CD4-positive, CD25-positive, alpha-beta regulatory T cell (primary cell): Measurements from ENCODE around the gene TESPA1. TPM values are rescaled to one million over a fixed set of nuclear protein-coding genes. Genes with fewer than 3 reads are reported as not detected.

Source experiments
- ATAC-seq, 2 donors: fragments of 150-1000 bp; cut with Tn5 transposase; one replicate each; pipeline ENCODE4 v1.10.0; 2021; ENCODE audit warnings: low read depth in 2 of 2, moderate number of reproducible peaks in 2 of 2, moderate library complexity in 1 of 2
- DNase-seq, 3 donors: peaks; one replicate each; pipeline versions ENCODE4 v3.0.0 to v3.0.0-alpha.2; 2012 to 2022; ENCODE audit warnings: mixed read lengths in 1 of 3
- H3K27ac ChIP-seq: one replicate; pipeline ENCODE4 v1.7.0; 2013; ENCODE audit warnings: mild to moderate bottlenecking, low read length; ENCODE audit not compliant: insufficient read depth, poor library complexity, severe bottlenecking
- H3K27me3 ChIP-seq: one replicate; pipeline ENCODE4 v1.7.0; 2013; ENCODE audit warnings: low read length; ENCODE audit not compliant: control insufficient read depth, insufficient read depth
- H3K36me3 ChIP-seq: one replicate; pipeline ENCODE4 v1.7.0; 2013; ENCODE audit warnings: mild to moderate bottlenecking, low read length, moderate library complexity; ENCODE audit not compliant: control insufficient read depth, insufficient read depth
- H3K4me1 ChIP-seq: 2 replicates; pipeline ENCODE4 v1.7.0; 2013; ENCODE audit warnings: mild to moderate bottlenecking, low read length; ENCODE audit not compliant: insufficient read depth, control insufficient read depth, poor library complexity, severe bottlenecking
- H3K4me3 ChIP-seq: one replicate; pipeline ENCODE4 v1.7.0; 2013; ENCODE audit warnings: low read depth, mild to moderate bottlenecking, low read length, moderate library complexity
- H3K9me3 ChIP-seq, 2 experiments: 1 replicate in 1 of 2; 2 replicates in 1 of 2; pipeline ENCODE4 v1.7.0; 2013; ENCODE audit warnings: low read length in 2 of 2, mild to moderate bottlenecking in 1 of 2, moderate library complexity in 1 of 2; ENCODE audit not compliant: control insufficient read depth in 2 of 2
- H3K27ac Mint-ChIP-seq, 3 donors: one replicate each; pipeline ENCODE4 v1.8.0; 2020 to 2022; ENCODE audit warnings: mild to moderate bottlenecking in 3 of 3, mixed read lengths in 3 of 3, moderate library complexity in 2 of 3
- H3K27me3 Mint-ChIP-seq: one replicate; pipeline ENCODE4 v1.8.0; 2022; ENCODE audit warnings: mild to moderate bottlenecking, mixed read lengths
- H3K36me3 Mint-ChIP-seq: one replicate; pipeline ENCODE4 v1.8.0; 2020; ENCODE audit warnings: mixed read lengths
- H3K4me1 Mint-ChIP-seq, 4 donors: one replicate each; pipeline ENCODE4 v1.8.0; 2020 to 2022; ENCODE audit warnings: mixed read lengths in 4 of 4, mild to moderate bottlenecking in 1 of 4
- H3K4me3 Mint-ChIP-seq, 4 donors: one replicate each; pipeline ENCODE4 v1.8.0; 2020 to 2022; ENCODE audit warnings: mild to moderate bottlenecking in 4 of 4, mixed read lengths in 4 of 4, moderate library complexity in 3 of 4
- H3K9me3 Mint-ChIP-seq, 7 donors: one replicate each; pipeline ENCODE4 v1.8.0; 2020 to 2022; ENCODE audit warnings: mixed read lengths in 7 of 7, mild to moderate bottlenecking in 3 of 7, moderate library complexity in 2 of 7
- polyA plus RNA-seq, 4 donors: library from polyadenylated mRNA; unstranded; fragments of 300-500 nt; fragmentation: Illumina TruSeq; gene quantifications; one replicate each; pipeline ENCODE4 v1.2.3, GENCODE V29; 2021
- total RNA-seq: library from RNA; stranded (reverse); gene quantifications from one replicate; pipeline ENCODE4 v1.2.3, GENCODE V29; 2022

TESPA1 gene, protein sequence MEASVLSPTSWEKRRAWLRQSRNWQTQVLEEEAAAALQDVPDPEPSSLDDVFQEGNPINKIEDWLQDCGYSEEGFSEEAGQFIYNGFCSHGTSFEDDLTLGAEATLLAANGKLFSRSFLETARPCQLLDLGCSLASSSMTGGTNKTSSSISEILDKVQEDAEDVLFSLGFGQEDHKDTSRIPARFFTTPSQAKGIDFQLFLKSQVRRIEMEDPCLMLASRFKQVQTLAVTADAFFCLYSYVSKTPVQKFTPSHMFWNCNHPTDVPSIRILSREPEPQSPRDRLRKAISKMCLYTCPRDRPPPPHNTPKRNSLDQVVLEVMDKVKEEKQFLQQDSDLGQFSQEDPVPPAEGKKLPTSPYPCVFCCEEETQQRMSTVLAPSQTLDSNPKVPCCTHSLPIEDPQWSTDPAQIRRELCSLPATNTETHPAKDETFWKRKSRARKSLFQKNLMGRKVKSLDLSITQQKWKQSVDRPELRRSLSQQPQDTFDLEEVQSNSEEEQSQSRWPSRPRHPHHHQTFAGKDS
- total RNA-seq (93.8 TPM), polyA plus RNA-seq (100 to 1,000 TPM in 2 of 4 donors, 10 to 100 TPM in 2; 78.0 to 121 (median 100) TPM)

DNA sequence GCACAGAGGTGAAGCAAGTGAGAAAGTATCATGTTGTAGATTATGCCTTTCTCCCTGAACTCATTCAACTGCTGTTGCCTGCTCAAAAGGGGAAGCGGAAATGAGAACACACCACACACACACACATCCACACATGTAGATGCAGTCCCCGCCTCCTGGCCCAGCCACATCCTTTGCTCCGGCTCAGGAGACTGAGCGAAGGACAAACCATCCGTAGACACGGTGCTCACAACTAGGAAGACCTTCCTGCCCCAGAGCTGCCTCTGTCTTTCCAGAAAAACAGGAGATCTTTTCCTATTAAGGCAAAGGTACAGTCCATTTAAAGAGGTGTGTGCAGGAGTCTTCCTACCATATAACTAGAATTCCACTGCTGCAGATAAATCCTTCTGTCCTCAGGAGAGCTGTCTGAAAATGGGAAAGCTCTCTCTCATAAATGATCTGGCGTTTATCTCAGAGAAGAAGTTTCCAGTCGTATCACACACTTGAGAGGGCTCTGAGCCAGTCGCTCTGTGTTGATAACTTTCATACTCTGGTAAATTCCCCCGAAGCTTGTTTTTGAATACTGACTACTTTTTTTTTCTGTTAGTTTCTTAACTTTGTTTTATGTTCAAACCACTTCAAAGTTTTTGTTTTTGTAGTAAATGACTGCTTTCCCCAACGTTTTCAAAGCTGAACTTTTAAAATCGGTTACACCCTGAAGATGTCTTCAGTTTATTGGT is at the start of gene TESPA1:
TSS of gene TESPA1 (minus strand) at position 105 of the 719 bp plus-strand sequence. CDS start 10,200 bp downstream, outside the sequence.
- Histone ChIP-seq H3K4me3 (peak within 1 kb of the TSS; percentile 99), H3K36me3 (no peaks in the 10 kb centered on the region), H3K9me3 (no peaks in the 10 kb centered on the region), H3K27ac (peak within 1 kb of the TSS; percentile 97), H3K4me1 (peaks cover 57% of the 10 kb centered on the region), H3K27me3 (no peaks in the 10 kb centered on the region)
- Mint-ChIP-seq H3K36me3 (peaks cover 29% of the 10 kb centered on the region), H3K9me3 (peaks cover 0 to 2% (median 0%) of the 10 kb centered on the region in 7 donors), H3K27ac (peak within 1 kb of the TSS; percentile 99), H3K4me1 (peaks cover 22 to 87% (median 64%) of the 10 kb centered on the region in 4 donors), H3K4me3 (peak within 1 kb of the TSS; percentile 86 to 97 (median 96)), H3K27me3 (no peaks in the 10 kb centered on the region)
- DNase-seq, result peak; percentile 67 to 95 (median 89)
- ATAC-seq, result peak; percentile 93

DNA sequence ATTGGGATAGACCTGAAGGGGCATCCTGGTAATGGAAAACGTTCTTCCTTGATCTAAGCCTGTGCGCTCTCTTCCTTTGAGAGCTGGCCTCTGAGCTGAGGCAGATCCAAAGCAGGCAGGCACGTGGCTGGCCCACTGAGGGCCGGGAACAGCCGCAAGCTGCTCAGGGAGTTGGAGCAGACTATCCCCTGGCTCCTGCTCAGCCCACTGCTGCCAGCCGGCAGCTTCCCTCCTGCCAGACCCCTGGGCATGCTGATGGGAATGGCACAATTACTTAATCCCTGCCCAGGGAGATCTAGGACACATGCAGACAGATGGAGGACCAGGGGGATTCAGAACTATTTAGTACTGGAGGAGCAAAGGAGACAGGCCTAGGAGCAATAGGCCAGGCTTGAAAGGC is 49.7 kb upstream of the TESPA1 start:
- H3K36me3 Mint-ChIP-seq, result no peaks in the 10 kb centered on the region

DNA sequence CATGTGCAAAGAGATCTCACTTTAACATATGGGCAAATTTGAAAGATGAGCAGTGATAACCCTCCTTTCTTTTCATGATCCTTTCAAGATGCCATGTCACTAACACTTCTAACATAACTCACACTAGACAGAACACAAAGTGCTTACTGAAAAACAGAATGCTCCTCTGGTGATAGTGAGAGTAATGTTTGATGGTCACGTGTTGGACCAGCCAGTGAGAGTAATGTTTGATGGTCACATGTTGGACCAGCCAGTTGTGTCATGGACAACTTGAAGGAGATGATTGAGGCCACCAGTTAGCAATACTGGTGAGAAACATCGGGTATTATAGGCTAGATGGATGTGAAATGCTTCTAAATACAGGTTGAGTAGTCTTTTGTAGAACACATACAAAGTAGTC is 40.9 kb upstream of the TESPA1 start:
- Mint-ChIP-seq H3K9me3 (no peaks in the 10 kb centered on the region), H3K4me3 (no peak overlapping the region), H3K36me3 (no peaks in the 10 kb centered on the region), H3K27me3 (peaks cover 58% of the 10 kb centered on the region), H3K27ac (no peak overlapping the region), H3K4me1 (no peaks in the 10 kb centered on the region)
- peaks cover 54% of the 10 kb centered on the region for H3K27me3 ChIP-seq
- no peaks in the 10 kb centered on the region for H3K9me3 ChIP-seq
- no peaks in the 10 kb centered on the region for H3K4me1 ChIP-seq
- no peaks in the 10 kb centered on the region for H3K36me3 ChIP-seq
- no peak overlapping the region for H3K4me3 ChIP-seq
- DNase-seq, result no peak
- H3K27ac ChIP-seq, result no peak overlapping the region
- no peak for ATAC-seq

More for the DNA sequence above, 49.7 kb upstream of the TESPA1 start:
- Mint-ChIP-seq H3K27ac (no peak overlapping the region), H3K9me3 (peaks cover 0 to 2% (median 0%) of the 10 kb centered on the region in 7 donors), H3K4me3 (no peak overlapping the region), H3K27me3 (peaks cover 20% of the 10 kb centered on the region), H3K4me1 (peaks cover 5 to 31% (median 17%) of the 10 kb centered on the region in 4 donors)
- Histone ChIP-seq H3K4me1 (peaks cover 5% of the 10 kb centered on the region), H3K9me3 (no peaks in the 10 kb centered on the region), H3K36me3 (no peaks in the 10 kb centered on the region), H3K27ac (no peak overlapping the region), H3K27me3 (peaks cover 16% of the 10 kb centered on the region), H3K4me3 (no peak overlapping the region)
- DNase-seq (no peak), ATAC-seq (no peak)

DNA sequence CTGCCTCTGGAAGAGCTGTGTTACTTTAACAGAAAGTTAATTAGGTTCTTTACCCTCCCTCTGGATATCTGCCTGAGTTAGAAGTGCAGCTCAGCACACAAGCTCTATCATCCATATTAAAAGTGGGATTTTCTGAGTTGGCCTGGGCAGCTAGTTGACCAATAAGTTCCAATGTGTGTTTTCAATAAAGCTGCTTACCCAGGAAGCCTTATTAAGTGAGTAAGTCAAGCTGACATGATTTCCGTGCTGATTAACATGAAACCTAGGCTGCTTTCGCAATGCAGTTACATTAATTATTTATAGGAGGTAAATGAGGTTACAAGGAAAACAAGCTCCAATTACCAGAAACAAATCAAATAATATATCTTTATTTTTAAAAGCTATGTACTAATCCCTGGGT is 40.0 kb upstream of the TESPA1 start:
- ATAC-seq (no peak), DNase-seq (no peak)
- no peak overlapping the region for H3K27ac Mint-ChIP-seq
- Histone ChIP-seq H3K9me3 (no peaks in the 10 kb centered on the region), H3K27me3 (peaks cover 55% of the 10 kb centered on the region), H3K36me3 (no peaks in the 10 kb centered on the region), H3K27ac (no peak overlapping the region), H3K4me3 (no peak overlapping the region), H3K4me1 (no peaks in the 10 kb centered on the region)
- H3K36me3 Mint-ChIP-seq, result no peaks in the 10 kb centered on the region
- no peak overlapping the region for H3K4me3 Mint-ChIP-seq
- H3K9me3 Mint-ChIP-seq, result peaks cover 0 to under 1% (median 0%) of the 10 kb centered on the region in 7 donors
- H3K27me3 Mint-ChIP-seq, result peaks cover 62% of the 10 kb centered on the region
- H3K4me1 Mint-ChIP-seq, result peaks cover 0 to 3% (median 0%) of the 10 kb centered on the region in 4 donors

DNA sequence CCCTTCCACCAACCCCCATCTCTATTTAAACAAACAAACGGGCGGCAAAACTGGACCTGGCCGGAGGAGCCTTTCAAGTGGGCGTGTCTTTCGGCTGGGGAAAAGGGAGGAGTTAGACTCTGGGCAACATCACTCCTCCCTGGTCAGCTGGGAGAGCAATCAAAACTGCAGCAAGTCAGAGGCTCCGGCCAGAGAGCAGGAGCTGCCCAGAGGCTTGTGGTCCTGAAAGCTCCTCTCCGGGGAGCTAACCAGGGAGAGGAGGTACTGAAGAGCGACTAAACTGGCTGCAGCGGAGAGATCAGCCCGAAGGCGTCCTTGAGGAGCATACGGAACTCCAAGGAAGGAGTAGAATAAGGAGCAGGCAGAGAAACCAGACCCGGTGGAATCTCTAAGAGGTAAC is 35.2 kb upstream of the TESPA1 start, which contains the start of gene NEUROD4:
TSS of gene NEUROD4 (plus strand) at position 191 of the 400 bp plus-strand sequence. CDS start 6,466 bp downstream, outside the sequence.
- no peak within 1 kb of the TSS for H3K27ac ChIP-seq
- peaks cover 53% of the 10 kb centered on the region for H3K27me3 ChIP-seq
- H3K9me3 ChIP-seq, result no peaks in the 10 kb centered on the region
- DNase-seq (peak in 1 of 3 donors; percentile 12), ATAC-seq (no peak)
- no peak within 1 kb of the TSS for H3K27ac Mint-ChIP-seq
- H3K4me1 ChIP-seq, result no peaks in the 10 kb centered on the region
- H3K9me3 Mint-ChIP-seq, result peaks cover 0 to 5% (median 0%) of the 10 kb centered on the region in 7 donors
- no peaks in the 10 kb centered on the region for H3K36me3 Mint-ChIP-seq
- H3K4me3 ChIP-seq, result no peak within 1 kb of the TSS
- peak within 1 kb of the TSS in 1 of 4 donors; percentile 38 for H3K4me3 Mint-ChIP-seq
- H3K36me3 ChIP-seq, result no peaks in the 10 kb centered on the region
- H3K27me3 Mint-ChIP-seq, result peaks cover 69% of the 10 kb centered on the region
- peaks cover 0 to 3% (median 0%) of the 10 kb centered on the region in 4 donors for H3K4me1 Mint-ChIP-seq

DNA sequence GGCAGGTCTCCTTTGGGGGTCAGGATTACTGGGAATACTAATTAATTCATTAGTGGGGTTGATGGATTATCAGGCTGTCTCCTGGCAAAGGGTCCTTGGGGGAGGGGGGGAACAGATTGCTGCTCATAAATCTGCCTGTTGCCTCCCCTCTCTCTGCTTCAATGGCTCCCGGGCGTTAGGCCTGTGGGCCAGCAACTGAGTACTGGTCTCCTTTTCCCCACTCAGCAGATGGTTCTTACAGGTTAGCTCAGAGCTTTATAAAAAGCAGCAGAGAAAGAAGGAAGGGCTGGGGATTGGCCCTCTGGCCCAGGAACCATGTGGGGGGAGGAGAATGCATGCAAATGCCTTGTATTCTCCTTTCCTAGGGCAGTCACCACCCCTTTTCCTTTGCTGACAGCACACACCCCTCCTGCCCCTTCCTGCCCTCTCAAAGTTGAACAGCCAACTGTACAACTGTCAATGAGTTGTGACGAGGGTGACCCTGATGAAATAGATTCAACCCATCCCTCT is 32.9 kb upstream of the TESPA1 start:
- H3K36me3 ChIP-seq, result no peaks in the 10 kb centered on the region
- Mint-ChIP-seq H3K27me3 (peaks cover 67% of the 10 kb centered on the region), H3K9me3 (peaks cover 0 to 8% (median 5%) of the 10 kb centered on the region in 7 donors), H3K4me1 (peaks cover 0 to 3% (median 0%) of the 10 kb centered on the region in 4 donors), H3K36me3 (peaks cover 4% of the 10 kb centered on the region), H3K27ac (no peak overlapping the region), H3K4me3 (no peak overlapping the region)
- H3K27ac ChIP-seq, result no peak overlapping the region
- H3K4me1 ChIP-seq, result no peaks in the 10 kb centered on the region
- DNase-seq (no peak), ATAC-seq (no peak)
- peaks cover 5% of the 10 kb centered on the region in 2 experiments for H3K9me3 ChIP-seq
- H3K27me3 ChIP-seq, result peaks cover 35% of the 10 kb centered on the region
- no peak overlapping the region for H3K4me3 ChIP-seq

DNA sequence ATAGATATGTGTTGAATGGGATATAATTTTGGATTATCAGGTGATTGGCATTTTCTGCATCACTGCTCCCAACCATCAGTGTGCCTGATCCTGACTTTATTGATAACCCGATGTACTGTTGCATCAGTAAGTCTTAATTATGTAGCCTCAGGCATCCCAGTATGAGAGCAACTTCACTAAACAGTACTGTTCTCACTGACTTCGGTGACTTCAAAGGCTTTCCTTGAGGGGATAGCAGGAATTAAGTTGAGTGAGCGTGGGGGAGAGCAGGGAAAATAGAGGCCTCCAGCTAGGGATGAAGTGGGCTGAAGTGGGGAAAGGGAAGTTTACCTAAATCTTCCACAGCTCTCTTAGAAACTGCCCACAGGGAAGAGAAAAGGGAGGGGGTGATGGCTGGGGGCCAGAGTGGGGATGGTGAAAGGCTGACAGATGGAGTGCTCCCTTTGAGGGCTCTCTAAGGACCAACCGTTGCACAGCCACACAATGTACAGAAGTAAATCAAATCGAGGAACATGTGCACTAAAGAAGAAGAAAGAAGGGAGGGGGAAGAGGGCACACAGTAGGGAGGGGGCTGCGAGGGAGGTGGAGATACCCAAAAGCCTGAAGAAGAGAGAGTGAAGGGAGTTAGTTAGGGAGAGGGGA is 24.5 kb upstream of the TESPA1 start:
- H3K9me3 ChIP-seq, result peaks cover 5% of the 10 kb centered on the region in 2 experiments
- H3K4me3 Mint-ChIP-seq, result no peak overlapping the region
- H3K27me3 ChIP-seq, result peaks cover 9% of the 10 kb centered on the region
- no peaks in the 10 kb centered on the region for H3K36me3 ChIP-seq
- ATAC-seq (no peak), DNase-seq (no peak)
- H3K9me3 Mint-ChIP-seq, result peaks cover 0 to 8% (median 5%) of the 10 kb centered on the region in 7 donors
- H3K4me1 ChIP-seq, result no peaks in the 10 kb centered on the region
- H3K27ac ChIP-seq, result no peak overlapping the region
- H3K27ac Mint-ChIP-seq, result no peak overlapping the region
- peaks cover 21% of the 10 kb centered on the region for H3K27me3 Mint-ChIP-seq
- no peak overlapping the region for H3K4me3 ChIP-seq
- no peaks in the 10 kb centered on the region for H3K4me1 Mint-ChIP-seq
- H3K36me3 Mint-ChIP-seq, result peaks cover 26% of the 10 kb centered on the region
